Measurements from ENCODE around the gene KCNQ1. TPM values are rescaled to one million over a fixed set of nuclear protein-coding genes. Genes with fewer than 3 reads are reported as not detected.
A peak's percentile ranks its signal among the peaks of the same experiment; 100 is the strongest.

The KCNQ1 gene
- total RNA-seq, 1 donor from 2014 or later = 7.9 TPM

DNA sequence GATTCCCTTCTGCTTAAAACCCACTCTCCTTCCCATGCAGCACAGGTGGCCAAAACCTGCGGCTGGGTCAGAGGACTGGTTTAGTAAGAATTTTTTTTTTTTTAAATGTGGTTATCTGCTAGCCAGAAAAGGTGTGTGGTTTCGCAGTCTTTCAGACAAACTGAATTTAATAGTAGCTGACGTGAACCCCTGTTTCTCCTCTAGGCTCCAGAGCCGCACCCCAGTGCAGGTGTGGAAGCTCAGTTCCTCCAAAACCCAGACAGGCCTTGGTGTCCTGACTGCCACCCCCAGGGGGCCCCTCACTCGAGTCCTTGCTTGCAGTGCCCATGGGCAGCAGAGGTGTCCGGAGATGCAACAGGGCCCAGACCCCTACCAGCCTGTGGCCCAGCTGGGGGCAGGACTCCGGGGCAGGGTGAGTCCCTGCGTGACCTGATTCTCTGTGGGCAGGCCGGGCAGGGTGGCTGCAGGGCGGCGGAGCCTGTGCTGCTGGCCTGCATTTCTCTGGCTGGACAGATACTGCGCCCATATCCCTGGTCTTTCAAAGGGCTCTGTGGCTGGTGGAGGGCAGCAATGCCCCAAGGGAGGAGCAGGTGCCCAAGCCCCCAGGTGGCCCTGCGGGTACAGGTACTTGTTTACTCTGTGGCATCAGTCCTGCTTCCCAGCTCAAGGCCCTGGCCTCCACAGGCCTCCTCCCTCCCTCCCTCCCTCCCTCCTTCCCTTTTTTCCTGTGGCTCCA is 15.2 kb downstream of the KCNQ1 start:
- no peak for DNase-seq (ENCODE audit: low spot score)

DNA sequence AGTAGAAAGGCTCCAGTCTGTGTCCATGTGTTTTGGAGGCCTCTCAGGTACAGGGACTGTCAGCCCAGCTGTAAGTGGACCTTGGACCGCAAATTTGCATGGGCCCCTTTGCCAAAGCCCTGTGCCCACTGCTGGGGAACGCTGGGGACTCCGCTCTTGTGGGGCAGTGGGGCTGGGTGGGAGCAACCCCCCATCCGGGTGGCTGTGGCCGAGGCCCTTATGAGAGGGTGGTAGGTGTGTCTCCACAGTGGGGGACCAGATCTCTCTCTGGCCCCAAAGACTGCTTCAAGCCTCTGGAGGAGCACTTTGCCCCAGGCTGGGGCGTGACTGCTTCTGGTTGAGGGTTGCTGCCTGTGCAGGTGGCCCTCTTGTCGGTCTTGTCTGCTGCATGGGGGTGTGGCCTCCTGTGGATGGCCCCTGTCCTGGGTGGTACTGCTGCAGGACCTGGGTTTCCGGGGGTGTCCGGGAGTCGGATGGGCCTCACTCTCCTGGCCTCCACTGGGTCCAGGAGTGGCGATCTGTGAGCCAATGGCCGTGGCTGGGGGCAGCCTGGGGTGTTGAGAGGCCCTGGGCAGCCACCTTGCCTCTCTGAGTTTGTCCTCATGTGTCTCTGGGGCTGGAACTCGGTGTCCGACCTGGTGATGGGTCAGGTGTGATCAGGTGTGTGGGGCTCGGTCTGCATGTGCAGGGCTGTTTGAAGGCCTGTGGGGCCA is 15.9 kb downstream of the KCNQ1 start:
- no peak for DNase-seq (ENCODE audit: low spot score)

DNA sequence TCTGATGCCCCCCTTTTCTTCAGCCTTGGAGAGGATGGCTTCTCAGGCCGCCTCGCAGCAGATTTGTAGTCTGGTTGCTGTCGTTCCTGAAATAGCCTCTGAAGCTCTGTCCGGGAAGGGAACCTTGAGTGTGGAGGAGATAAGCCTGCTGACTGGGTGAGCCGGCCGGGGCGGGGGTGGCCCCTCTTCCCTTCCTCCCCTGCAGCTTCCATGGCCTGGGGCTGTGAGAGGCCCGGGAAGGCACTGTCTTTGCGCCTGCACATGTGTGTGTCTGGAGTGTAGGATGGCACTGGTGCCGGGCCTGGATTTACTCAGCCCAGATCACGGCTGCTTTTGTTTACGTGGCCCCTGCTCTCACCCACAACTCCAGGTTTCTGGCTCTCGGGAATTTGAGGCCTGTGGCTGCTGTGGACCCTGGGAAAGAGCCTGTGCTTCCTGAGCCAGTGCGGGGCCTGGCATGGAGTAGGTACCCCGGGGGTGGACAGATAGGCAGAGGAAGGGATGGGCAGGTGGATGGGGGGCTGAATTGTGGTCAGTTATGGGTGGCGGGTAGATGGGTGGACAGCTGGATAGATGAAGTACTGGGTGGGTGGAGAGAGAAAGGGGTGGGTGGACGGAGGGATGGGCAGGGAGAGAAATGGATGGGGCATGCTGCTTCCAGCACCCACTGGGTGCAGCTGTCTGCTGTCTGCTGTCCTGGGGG is 16.6 kb downstream of the KCNQ1 start:
- DNase-seq (ENCODE audit: low spot score) = peak; percentile 46

DNA sequence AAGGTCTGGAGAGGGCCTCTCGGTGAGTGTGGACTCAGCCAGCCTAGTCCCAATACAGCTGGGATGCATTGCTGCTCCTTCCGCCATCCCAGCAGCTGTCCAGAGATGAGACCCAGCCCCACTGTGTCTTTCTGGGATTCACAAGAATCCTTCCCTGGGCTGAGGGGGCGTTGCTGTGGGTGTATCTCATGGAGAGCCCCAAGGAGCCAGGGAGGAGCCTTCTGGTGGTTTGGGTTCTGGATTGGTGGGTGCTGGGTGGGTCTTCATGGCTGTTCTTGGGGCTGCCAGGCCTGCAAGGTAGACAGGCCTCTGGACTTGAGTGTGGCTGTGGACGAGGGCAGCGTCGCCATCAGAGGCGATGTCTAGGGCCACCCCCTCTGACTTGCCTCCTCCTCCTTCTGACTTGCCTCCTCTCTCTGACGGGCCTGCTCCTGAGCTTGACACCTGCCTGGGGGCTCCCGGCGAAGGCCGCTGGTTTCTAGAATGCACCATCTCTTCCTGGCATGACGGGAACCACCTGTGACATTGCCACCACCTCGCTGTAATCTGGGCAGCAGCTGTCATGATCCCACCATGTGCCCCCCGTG is 17.2 kb downstream of the KCNQ1 start:
- DNase-seq (ENCODE audit: low spot score) = no peak

DNA sequence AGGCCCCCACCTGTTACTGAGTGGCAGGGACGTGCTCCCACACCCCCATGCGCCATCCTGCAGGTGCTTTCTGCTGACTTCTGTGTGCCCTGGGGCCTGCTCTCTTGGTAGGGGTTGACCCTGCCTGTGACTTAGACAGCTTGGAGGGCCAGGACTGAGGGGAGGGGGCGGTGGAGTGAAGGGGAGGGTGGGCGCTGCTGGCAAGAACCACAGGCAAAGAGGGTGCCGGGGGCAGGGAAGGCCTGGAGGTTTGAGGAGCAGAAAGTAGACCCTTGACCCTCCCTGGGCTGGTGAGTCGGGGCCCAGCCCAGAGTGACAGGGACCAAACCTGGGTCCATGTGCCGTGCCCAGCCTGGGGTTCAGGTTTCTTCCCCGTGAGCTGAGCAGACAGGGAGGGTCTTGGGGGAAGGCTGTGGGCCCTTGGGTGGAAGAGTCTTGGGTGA is 17.8 kb downstream of the KCNQ1 start:
- DNase-seq (ENCODE audit: low spot score) = no peak

DNA sequence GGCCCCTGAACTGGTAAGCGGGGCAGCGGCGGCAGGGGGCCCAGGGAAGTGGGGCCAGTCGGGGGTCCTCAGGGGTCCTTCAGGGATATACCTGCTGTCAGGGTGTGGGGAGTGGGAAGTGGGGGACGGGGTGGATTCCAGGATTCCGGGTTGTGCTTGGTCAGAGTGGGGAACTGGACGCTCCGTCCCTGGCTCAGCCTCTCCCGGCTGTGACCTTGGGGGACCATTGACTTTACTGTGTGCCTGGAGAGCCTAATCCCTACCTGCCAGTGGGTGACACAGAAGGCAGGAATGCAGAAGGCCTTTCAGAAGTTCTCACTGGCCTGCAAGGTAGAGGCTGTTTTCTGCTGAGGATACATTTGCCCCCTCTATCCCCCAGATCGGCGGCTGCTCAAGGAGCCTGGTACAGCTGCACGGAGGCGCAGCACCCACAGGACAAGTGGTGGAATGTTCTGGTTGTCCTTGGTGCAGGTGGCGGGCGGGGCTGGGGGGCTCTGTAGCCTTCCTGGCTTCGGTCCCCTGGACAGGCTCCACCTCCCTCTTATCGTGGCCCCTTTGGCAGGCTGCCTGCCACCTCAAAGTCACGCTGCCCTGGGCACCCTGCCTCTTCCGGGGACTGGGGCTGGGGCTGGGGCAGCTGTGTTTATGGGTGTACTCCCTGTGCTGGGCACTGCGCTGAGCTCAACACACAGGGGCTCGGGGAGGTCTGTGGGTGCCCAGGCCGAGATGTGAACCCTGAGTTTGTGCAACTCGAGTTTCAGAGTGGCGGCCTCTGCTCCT is 18.4 kb downstream of the KCNQ1 start:
- no peak for DNase-seq (ENCODE audit: low spot score)

DNA sequence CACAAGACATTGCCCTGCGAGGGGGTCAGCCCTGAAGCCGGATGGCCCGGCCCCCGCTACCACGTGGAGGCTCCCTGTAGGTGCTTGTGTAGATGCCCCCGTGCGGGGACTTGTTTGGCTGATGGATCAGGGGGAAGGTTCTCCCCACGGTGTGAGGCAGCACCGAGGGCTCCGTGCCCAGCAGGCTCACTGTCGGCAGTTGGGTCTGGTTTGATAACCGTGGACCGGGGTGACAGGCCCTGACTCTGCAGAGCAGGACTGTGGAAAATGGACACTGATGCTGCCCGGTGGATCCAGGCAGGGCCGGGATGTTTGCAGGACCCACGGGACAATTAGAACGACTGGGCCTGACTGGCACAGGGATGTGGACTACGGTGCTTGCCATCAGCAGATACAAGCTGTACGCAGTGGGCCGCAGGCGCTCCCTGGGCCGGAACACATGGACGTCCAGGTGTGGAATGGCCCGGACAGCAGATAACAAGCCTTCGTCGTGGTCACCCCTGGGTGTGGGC is 19.0 kb downstream of the KCNQ1 start:
- no peak for DNase-seq (ENCODE audit: low spot score)

DNA sequence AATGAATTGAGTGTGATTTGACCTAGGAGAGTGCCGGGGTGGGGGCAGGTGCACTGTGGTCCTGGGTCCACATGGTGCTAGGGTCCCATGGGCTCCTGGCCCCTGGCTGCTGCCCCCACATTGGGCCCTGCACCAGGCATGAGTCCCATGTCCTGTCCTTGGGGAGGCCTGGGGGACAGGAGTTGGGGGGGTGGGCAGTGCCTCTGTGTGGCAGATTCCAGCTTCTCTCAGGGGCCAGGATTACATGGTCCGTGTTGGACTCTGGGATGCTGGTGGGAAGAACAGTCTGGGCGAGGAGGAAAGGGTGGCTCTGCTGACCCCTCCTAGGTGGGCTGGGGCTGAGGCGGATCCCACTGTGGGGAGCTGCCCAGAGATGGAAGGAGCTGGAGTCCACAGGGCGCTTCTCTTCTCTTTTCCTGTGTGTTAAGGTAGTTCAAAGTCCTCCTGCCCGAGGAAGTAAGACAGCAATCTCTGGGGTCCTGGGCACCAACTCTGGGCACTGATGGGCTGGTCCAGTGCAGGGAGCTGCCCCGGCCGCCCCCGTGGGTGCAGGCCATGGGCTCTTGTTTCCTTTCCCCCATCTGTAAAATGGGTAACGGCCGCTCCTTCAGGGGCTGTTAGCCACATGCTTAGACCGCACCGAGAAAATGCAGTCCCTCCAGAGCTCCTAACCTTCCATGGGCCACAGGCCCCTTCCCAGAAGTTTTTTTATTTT is 19.8 kb downstream of the KCNQ1 start:
- DNase-seq (ENCODE audit: low spot score) = no peak

DNA sequence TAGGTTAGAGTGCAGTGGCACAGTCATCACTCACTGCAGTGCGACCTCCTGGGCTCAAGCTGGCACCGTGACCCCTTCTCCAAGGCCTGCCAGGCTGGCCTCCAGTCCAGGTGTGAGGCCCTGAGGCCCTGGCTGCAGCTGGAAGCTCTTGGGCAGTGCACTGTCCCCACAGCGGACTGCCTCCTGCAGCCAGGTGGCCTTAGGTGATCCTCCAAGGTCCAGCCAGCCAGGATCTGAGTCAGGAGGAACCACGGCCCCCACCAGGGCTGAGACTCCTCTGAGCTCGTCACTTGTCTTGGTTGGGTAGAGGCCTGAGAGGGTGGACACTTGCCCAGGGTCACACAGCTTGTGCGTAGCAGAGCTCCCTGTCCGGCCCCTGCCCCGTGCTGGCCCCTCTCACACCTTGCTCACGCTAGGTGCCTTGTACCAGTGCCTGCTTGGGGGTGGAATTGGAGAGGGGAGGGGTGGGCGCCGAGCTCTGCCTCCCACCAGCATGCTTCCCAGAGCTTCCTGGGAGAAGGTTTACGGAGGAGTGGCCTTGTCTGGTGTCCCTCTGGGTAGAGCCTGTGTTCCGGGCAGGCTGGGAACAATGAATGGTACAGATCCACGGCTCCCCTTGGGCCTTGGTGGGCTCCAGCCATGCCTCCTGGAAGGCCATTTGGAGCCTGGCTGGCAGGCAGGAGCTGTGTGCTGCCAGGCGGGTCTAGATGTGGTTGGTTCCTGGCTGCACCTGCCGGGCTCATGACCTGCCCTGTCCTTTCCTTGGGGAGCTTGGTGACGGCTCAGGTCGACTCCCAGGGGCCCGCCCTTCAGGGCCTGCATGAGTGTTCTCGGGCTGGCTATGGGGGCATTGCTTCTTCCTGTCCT is 20.6 kb downstream of the KCNQ1 start:
- DNase-seq (ENCODE audit: low spot score) = no peak

DNA sequence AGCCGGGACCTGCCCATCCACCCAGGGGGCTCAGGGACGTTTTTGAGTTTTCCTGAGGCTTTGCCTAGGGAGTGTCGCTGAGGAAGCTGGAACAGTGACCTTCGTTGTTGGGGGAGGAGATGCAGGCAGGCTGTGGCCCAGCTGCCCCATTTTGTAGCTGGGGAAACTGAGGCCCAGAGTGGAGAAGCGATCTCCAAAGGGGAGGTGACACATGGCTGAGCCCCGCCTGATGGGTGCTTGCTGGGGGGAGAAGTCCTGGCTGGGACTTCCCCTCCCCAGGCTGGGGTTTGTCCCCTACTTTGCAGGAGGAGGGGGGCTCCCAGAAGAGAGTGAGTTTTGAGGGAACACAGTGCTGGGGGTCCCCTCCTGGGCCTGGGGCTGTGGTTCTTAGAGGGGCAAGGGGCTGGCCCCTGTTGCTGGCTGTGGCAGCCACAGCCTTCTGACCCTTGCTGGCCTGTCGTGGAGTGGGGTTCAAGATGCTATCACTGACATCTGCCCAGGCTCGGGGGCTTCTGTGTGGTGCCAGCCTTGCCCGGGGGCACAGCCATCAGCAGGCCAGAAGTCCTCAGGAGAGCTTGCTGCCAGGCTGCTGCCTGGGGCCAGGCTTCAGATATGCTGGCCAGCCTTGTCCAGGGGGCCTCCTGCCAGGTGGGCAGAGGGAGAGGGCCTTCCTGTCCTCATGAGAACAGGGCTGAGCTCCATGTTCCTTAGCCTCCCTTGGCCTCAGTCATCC is 21.4 kb downstream of the KCNQ1 start:
- no peak for DNase-seq (ENCODE audit: low spot score)

DNA sequence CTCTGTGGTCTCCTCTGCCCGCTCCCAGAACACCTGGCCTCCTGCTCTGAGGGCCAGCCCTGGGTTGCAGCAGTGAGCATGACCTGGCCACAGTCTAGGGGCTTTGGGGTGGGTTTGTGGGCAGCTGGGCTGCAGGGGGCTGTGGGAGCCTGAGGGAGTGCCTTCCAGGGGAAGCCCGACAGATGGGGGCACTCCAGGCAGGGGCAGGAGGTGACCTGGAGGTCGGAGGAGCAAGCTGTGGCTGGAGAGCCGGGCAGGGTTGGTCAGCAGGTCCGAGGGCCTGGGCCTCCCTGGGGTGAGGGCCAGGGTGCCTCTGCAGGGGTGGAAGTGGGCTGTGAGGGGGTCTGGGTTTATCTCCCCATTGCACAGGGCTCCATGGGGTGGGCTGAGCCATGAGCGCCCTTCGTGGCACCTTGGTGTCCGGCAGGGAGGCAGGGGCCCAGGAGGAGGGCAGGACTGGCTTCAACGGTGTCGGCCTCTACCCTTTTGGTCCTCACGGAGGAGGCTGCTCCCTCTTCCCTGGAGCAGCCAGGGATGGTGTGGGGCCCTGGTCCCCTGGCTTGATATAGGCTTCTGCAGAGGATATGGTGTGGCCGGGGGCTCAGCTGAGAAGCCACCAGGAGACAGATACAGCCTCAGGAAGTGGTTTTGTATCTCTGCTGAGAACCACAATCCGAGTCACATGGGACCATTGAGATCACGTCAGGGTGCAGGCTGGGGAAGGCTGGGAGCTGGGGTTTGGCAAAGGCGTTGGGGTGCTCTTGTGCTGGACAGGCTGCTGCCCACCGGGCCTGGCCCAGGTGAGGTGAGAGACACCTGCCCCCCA is 22.3 kb downstream of the KCNQ1 start:
- no peak for DNase-seq (ENCODE audit: low spot score)

DNA sequence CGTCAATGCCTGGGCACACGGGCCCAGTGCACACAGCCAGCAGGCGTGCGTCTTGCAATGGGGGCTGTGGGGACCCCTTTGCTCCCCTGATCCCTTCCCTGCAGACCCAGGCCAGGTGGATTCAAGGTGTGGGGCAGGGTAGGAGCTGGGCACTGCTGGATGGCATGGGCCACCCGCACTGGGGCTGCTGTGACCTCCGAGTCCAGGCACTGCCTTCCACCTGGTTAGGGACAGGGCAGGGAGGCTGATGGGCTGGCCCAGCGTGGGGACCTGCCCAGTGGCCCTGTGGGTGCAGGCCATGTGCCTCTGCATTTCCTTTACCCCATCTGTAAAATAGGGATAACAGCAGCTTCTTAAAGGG is 22.9 kb downstream of the KCNQ1 start:
- no peak for DNase-seq (ENCODE audit: low spot score)

DNA sequence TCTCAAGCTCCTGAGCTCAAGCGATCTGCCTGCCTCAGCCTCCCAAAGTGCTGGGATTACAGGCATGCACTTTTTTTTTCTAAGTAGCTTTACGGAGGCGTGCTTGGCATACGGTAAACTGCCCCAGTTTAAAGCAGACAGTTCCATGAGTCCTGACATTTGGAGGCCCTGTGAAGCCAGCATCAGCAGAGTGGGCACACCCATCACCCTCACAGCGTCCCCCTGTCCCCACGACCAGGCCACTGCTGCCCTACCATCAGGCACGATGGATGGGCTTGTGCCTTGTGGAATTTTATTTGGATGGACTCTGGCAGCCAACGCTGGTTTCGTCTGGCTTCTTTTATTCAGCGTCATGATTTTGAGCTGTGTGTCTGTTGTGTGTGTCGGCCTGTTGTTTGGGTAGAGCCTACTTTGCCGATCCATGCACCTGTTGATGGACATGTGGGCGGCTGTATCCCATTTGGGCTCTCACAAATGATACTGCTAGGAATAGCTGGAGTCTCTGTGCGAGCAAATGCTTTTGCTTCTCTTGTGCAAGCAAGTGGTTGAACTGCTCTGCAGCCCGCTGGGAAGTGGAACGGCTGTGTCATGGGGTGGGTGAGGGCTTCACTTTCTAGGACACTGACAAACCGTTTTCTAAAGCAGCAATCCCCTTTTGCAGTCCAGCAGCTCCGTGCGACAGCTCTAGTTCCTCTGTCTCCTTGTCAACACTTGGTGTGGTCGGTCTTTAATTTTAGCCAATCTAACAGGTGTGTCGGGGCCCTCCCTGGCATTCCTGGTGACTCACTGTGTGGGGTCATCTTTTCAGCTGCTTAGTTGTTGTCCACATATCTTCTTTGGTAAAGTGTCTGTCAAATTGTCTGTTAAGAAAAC is 23.8 kb downstream of the KCNQ1 start:
- no peak for DNase-seq (ENCODE audit: low spot score)

DNA sequence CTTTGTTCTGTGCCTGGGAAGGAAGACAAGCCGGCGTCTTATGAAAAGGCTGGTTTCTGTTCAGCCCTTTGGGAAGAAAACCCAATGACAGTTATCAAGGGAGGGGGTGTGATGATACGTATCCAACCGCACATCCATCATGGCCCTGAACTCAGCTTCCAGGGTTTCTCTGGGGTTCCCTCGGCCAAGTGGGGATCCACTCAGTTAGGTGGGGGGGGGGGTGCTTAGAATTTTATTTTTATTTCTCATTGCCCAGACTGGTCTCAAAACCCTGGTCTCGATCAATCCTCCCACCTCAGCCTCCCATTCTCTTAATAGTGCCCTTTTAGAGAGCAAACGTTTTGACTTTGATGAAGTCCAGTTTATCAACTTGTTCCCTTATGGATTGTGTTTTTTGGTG is 25.7 kb downstream of the KCNQ1 start:
- no peak for DNase-seq (ENCODE audit: low spot score)

DNA sequence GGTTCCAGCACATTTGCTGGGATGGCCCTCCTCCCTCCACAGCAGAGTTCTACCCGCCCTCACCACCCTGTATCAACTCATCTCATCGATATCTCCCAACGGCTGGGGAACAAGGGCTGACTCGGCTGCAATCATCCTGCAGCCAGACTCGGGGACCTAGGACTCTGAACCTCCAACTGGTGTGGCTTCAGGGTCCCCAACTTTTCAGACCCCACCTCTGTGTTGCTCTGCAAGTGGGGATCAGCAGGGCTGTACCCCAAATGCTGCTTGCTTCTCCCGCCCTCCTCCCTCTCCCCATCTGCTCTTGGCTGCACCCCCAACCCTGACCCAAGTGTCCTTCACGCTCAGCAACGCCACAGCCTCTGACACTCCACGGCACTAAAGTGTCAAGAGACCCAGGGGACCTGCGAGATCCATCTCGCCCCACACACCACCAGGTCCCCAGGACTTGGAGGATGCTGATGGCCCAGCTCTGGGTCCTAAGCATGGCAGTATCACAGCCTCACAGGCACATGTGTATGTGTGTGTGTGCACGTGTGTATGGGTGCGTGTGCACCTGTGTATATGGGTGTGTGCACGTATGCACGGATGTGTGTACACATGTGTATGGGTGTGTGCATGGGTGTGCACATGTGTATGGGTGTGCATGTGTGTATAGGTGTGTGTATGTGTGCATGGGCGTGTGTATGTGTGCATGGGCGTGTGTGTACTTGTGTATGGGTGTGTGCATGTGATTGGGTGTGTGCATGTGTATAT is 26.4 kb downstream of the KCNQ1 start:
- DNase-seq (ENCODE audit: low spot score) = no peak

DNA sequence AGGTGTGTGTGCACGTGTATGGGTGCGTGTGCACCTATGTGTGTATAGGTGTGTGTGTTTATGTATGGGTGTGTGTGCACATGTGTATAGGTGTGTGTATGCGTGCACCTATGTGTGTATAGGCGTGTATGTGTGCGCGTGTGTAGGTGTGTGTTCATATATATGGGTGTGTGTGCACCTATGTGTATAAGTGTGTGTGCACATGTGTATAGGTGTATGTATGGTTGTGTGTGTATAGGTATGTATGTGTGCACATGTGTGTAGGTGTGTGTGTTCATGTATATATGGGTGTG is 26.9 kb downstream of the KCNQ1 start:
- no peak for DNase-seq (ENCODE audit: low spot score)

Data from umbilical cord (tissue), 2 donors.